Effector memory CD4-positive, alpha-beta T cell (primary cell): ENCODE results near the gene RASA3.

Experiments used
- DNase-seq, 3 donors: peaks; one replicate each; pipeline ENCODE4 v3.0.0-alpha.2; 2020
- H3K27ac ChIP-seq: 2 replicates; pipeline ENCODE4 v1.7.0; 2013; ENCODE audit warnings: mild to moderate bottlenecking, low read length, moderate library complexity; ENCODE audit not compliant: insufficient read depth, poor library complexity, severe bottlenecking
- H3K27me3 ChIP-seq: replicated peaks from 2 replicates; pipeline ENCODE4 v1.7.0; 2013; ENCODE audit warnings: mild to moderate bottlenecking, low read length; ENCODE audit not compliant: insufficient read depth, control insufficient read depth, poor library complexity, severe bottlenecking
- H3K36me3 ChIP-seq: 2 replicates; pipeline ENCODE4 v1.7.0; 2013; ENCODE audit warnings: mild to moderate bottlenecking, low read length, moderate library complexity; ENCODE audit not compliant: control insufficient read depth, insufficient read depth
- H3K4me1 ChIP-seq: 2 replicates; pipeline ENCODE4 v1.7.0; 2013; ENCODE audit warnings: low read length, mild to moderate bottlenecking; ENCODE audit not compliant: control insufficient read depth, insufficient read depth, poor library complexity, severe bottlenecking
- H3K4me3 ChIP-seq: 2 replicates; pipeline ENCODE4 v1.7.0; 2013; ENCODE audit warnings: low read length, low read depth, mild to moderate bottlenecking; ENCODE audit not compliant: insufficient read depth, poor library complexity, severe bottlenecking
- H3K9me3 ChIP-seq: 2 replicates; pipeline ENCODE4 v1.7.0; 2013; ENCODE audit warnings: mild to moderate bottlenecking, low read length, moderate library complexity; ENCODE audit not compliant: control insufficient read depth

RASA3 gene

DNA sequence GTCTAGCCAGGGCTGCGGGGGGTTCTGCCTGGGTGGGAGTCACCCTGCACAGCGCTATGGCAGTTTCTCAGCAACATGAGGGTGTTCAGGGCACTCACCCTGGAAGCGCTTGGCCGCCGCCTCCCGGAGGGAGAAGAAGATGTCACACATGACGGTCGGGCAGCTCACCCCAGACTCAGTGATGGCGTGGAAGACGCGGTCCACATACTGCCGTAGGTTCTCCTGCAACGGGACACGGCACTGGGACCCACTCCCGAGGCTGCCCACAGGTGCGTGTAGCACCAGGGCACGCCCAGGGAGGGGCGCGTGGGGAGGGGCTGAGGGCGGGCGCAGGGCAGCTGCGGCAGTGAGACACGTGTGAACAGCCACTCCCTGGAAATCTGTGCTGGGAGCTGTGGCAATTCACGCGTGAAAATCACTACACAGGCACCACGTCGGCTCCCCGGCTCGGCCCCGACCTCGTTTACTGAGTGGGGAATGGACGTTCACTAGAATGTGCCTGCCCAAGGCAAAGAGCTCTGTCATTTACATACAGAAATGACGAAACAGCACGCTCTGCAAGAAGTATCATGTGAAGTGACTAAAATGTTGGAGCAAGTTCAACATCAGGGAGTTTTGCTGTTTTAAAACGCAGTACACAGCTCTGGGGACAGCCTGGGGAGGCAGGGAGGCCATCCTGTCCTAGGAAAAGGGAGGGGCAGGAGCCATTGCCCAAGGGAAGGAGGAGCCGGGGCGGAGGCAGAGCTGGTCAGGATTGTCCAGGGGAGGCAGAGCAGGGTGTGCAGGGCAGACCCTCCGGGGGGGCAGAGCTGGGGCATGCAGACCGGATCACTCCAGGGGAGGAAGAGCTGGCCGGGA is 117.1 kb downstream of the RASA3 start:
- Histone ChIP-seq H3K4me3 (no peak overlapping the region), H3K9me3 (no peaks in the 10 kb centered on the region), H3K36me3 (peaks cover 95% of the 10 kb centered on the region), H3K27me3 (no peaks in the 10 kb centered on the region), H3K4me1 (peaks cover 5% of the 10 kb centered on the region), H3K27ac (no peak overlapping the region)
- DNase-seq = no peak

DNA sequence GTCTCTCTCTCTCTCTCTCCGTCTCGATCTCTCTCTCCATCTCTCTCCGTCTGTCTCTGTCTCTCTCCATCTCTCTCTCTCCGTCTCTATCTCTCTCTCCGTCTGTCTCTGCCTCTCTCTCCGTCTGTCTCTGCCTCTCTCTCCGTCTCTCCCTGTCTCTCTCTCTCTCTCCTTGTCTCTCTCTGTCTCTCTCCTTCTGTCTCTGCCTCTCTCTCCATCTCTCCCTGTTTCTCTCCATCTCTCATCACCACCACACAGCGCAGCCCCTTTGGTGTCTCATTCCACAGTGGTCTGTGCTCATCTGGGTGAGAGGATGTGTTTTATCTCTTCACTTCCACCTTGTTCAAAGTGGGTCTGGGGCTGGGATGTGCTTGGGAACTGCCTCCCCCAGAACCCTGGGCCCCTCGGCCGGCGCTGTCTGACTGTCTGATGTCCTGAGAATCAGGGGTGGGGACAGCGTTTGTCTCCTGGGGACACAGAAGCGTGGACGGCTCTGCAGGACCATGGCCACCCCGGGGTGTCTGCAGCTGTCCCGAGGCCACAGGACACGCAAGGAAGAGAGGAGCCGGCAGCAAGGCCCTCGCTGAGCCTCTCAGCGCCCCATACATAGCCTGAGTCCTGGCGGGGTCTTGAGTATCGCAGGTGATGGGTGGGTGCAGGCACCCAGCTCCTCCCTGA is 118.3 kb downstream of the RASA3 start:
- Histone ChIP-seq H3K9me3 (no peaks in the 10 kb centered on the region), H3K36me3 (peaks cover 98% of the 10 kb centered on the region), H3K4me1 (peaks cover 5% of the 10 kb centered on the region), H3K4me3 (no peak overlapping the region), H3K27ac (peak overlapping the region; percentile 23), H3K27me3 (no peaks in the 10 kb centered on the region)
- DNase-seq = no peak

DNA sequence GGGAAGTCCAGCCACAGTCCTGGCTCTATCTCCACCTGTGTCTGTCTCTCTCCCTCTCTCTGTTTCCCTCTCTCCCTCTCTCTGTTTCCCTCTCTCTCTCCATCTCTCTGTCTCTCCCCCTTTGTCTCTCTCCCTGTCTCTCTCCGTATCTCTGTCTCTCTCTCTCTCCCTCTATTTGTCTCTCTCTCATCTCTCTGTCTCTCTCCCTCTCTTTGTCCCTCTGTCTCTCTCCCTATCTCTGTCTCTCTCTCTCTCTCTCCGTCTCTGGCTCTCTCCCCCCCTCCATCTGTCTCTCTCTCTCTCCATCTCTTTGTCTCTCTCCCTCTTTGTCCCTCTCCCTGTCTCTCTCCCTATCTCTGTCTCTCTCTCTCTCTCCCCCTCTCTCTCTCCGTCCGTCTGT is 119.1 kb downstream of the RASA3 start:
- DNase-seq = no peak
- Histone ChIP-seq H3K36me3 (peaks cover 94% of the 10 kb centered on the region), H3K4me3 (no peak overlapping the region), H3K27ac (no peak overlapping the region), H3K9me3 (no peaks in the 10 kb centered on the region), H3K4me1 (peaks cover 5% of the 10 kb centered on the region), H3K27me3 (no peaks in the 10 kb centered on the region)

DNA sequence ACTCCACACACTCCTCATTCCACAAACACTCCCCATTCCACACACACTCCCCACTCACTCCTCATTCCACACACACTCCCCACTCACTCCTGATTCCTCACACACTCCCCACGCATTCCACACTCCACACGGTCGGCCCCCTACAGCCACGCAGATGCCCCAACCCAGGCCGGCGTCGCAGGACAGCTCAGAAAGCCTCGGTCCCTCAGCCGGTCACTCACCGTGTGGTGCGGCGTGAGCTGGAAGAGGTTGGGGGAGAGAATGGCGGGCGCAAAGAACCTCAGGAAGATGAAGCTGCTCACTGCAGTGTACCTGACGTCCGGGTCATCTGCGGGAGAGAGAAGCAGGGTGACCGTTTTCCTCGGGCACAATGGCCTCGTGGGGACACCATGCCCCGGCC is 119.5 kb downstream of the RASA3 start:
- Histone ChIP-seq H3K4me1 (peaks cover 5% of the 10 kb centered on the region), H3K9me3 (no peaks in the 10 kb centered on the region), H3K27ac (no peak overlapping the region), H3K4me3 (no peak overlapping the region), H3K36me3 (peaks cover 90% of the 10 kb centered on the region), H3K27me3 (no peaks in the 10 kb centered on the region)
- DNase-seq = no peak

DNA sequence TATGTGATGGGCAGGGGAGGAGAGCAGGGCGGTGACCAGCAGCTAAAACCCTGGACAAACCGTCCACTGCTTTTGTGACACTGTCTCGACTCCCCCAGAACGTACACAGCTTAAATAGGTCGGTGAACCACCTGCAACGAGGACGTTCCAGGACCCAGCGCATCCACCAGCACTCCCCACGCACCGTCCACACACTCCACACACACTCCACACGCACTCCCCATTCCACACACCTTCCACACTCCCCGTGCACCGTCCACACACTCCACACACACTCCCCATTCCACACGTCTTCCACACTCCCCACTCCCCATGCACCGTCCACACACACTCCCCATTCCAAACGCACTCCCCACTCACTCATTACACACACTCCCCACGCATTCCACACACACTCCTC is 120.3 kb downstream of the RASA3 start:
- no peak for DNase-seq
- H3K9me3 ChIP-seq = no peaks in the 10 kb centered on the region
- H3K4me1 ChIP-seq = peaks cover 5% of the 10 kb centered on the region
- H3K27me3 ChIP-seq = no peaks in the 10 kb centered on the region
- H3K27ac ChIP-seq = no peak overlapping the region
- H3K36me3 ChIP-seq = peaks cover 86% of the 10 kb centered on the region
- no peak overlapping the region for H3K4me3 ChIP-seq

DNA sequence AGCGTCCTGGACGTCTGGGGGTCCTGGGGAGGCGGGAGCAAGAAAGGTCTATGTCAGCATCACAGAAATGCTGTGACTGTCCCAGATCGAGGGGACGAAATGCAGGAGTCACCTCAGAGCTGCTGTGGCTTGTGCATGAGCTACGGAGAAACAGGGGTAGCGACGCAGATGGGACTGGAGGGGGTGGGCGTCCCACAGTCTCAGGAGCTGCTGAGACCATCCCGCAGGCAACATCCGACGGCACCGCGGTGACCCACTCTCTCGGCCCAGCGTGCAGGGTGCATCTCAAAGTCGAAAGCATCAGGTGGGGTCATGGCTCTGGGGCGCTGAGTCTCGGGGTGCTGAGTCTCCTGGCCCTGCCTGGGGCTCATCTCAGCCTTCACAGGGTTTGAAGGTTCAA is 121.2 kb downstream of the RASA3 start:
- Histone ChIP-seq H3K27ac (no peak overlapping the region), H3K9me3 (no peaks in the 10 kb centered on the region), H3K27me3 (no peaks in the 10 kb centered on the region), H3K36me3 (peaks cover 77% of the 10 kb centered on the region), H3K4me1 (peaks cover 5% of the 10 kb centered on the region), H3K4me3 (no peak overlapping the region)
- DNase-seq = no peak

DNA sequence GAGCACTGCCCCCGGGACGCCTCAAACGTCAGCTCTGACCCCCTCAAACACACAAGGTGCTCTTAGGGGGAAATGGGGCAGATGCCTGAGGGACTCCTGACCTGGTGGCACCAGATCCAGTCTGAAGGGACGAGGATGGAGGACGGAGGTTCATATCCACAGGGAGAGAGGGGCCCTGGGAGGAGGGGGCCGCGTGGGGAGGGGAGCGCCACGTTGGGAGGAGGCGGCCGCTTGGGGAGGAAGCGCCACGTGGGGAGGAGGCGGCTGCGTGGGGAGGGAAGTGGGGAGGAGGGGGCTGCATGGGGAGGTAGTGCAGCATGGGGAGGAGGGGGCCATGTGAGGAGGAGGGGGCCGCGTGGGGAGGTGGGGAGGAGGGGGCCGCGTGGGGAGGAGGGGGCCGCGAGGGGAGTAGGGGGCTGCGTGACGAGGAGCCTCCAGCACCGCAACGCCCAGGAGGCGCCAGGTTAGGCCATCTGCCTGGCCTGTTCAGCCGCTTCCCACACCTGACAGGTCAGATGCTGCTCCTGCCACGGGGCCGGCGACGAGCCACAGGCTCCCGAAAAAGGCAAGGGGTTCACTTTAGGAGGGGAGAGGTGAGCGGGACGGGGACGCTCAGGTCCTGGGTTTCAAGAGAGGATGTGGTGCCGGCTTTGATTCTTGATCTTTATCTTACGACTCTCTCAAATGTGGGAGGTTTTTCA is 121.9 kb downstream of the RASA3 start:
- Histone ChIP-seq H3K36me3 (peaks cover 70% of the 10 kb centered on the region), H3K9me3 (no peaks in the 10 kb centered on the region), H3K4me1 (peaks cover 5% of the 10 kb centered on the region), H3K27me3 (no peaks in the 10 kb centered on the region), H3K27ac (no peak overlapping the region), H3K4me3 (no peak overlapping the region)
- DNase-seq = no peak

DNA sequence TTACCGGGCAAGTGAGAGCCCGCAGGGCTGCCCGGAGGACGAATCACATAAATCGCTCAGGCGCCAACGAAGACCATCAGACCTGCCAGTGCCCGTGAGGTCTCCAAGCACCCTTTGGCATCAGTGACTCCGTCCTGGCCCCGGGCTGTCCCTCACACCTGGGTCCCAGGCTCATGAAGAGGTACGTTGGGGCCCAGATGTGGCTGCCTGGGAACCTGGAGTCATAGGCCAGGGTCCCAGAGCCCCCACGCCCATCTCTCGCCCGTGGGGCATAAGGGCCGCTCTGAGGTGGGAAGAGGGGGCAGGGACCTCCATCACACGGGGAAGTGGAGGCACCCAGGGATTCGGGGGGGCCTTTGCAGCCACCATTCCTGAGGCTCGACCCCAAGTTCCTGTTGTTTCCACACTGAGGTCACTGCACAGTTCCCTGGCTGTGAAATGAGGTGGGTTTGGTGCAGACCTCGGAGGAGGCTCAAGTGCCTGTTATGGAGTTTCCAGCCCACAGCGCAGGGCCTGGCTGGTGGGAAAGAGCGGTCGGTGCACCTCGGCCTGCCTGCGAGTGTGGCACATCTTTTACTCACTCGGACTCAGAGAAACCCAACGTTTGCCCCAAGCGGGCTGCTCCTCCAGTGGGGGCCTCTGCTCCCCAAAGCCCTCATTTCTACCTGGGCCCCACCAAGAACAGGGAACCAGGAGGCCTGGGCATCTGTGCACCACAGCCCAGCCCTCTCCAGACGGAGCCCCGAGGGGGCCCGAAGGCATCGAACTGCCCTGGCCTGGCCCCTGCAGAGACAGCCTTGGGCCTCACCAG is 122.6 kb downstream of the RASA3 start:
- no peaks in the 10 kb centered on the region for H3K9me3 ChIP-seq
- H3K27ac ChIP-seq = no peak overlapping the region
- no peak overlapping the region for H3K4me3 ChIP-seq
- no peak for DNase-seq
- peaks cover 70% of the 10 kb centered on the region for H3K36me3 ChIP-seq
- H3K4me1 ChIP-seq = no peaks in the 10 kb centered on the region
- H3K27me3 ChIP-seq = no peaks in the 10 kb centered on the region

DNA sequence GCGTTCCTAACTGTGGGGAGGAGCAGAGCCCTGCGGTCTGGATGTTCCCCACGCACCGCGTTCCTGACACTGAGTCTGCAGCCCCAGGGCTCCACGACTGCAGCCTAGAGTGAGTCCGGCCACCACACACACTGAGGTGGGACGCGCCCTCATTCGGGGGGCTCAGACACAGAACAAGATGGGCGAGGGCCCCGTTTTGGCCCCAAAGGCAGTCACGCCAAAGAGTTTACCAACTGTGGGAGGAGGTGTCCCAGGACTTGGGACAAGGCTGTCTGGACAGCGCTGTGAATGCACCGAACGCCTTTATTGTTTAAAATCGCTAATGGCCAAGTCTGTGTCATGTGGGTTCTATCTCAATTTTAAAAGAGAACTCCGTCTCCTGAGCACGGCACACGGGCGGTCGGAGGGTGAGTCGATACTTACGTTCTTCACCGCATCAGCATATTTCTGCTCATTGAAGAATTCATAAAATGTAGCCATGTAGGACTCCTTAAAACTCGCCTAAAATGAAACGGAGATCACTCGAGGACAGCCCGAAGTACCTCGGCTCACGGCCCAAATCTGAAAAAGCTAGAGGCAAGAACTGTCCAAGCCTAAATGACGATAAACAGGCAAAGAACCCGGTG is 123.3 kb downstream of the RASA3 start:
- H3K27me3 ChIP-seq = no peaks in the 10 kb centered on the region
- peaks cover 65% of the 10 kb centered on the region for H3K36me3 ChIP-seq

More for the DNA sequence above, 123.3 kb downstream of the RASA3 start:
- Histone ChIP-seq H3K4me3 (no peak overlapping the region), H3K27ac (no peak overlapping the region), H3K9me3 (no peaks in the 10 kb centered on the region), H3K4me1 (no peaks in the 10 kb centered on the region)
- no peak for DNase-seq
